ENCODE results near the gene SYT13. TPM values are rescaled to one million over a fixed set of nuclear protein-coding genes. Genes with fewer than 3 reads are reported as not detected.

SYT13 gene
- polyA plus RNA-seq, 1 donor (not counting 4 experiments of a cell fraction or from before 2014, with no cell fraction given) = not detected

DNA sequence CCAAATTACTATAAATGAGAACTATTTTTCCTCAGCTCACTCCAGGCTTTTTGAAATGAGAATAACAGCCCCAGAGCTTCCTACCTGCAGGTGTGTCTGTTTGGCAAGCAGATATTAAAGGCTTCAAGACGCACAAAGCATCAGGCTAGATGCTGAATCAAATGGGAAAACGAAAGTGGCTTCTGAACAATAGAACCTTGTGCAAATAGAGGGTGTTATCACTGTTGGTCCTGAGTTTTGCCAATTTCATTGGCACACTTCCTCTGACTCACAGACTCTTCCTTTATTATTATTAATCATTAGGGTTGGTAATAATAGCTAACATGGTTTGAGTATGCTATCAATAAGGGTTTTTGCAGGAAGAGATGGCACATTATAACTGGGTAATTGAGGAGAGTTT is 13.4 kb downstream of the SYT13 start:
- Histone ChIP-seq H3K9me1 (ENCODE audit: control insufficient read depth, extremely low read depth, insufficient read depth, low read length) (no peaks in the 10 kb centered on the region), H3K27me3 (ENCODE audit: control insufficient read depth, extremely low read depth, insufficient read depth, low read length) (no peaks in the 10 kb centered on the region), H3K4me3 (ENCODE audit: control insufficient read depth in 2 of 3, extremely low read depth in 1 of 3, insufficient read depth in 2 of 3, low read depth in 1 of 3, low read length in 3 of 3) (no peak overlapping the region), H3K9ac (ENCODE audit: control insufficient read depth, extremely low read depth, insufficient read depth, low read length) (no peak overlapping the region), H3K9me3 (ENCODE audit: control insufficient read depth, low read depth, low read length) (no peaks in the 10 kb centered on the region), H3K27ac (ENCODE audit: control insufficient read depth, insufficient read depth, low read length) (no peak overlapping the region), H4K20me1 (ENCODE audit: control insufficient read depth, extremely low read depth, insufficient read depth, low read length) (no peaks in the 10 kb centered on the region), H3K36me3 (ENCODE audit: control insufficient read depth in 2 of 2, extremely low read depth in 1 of 2, insufficient read depth in 2 of 2, low read length in 2 of 2) (no peaks in the 10 kb centered on the region), H3K79me2 (ENCODE audit: control insufficient read depth, insufficient read depth, low read length) (no peaks in the 10 kb centered on the region), H2AFZ (ENCODE audit: control insufficient read depth, low read length) (no peak overlapping the region), H3K4me2 (ENCODE audit: control insufficient read depth, extremely low read depth, insufficient read depth, low read depth, low read length) (no peak overlapping the region), H3K4me1 (ENCODE audit: control insufficient read depth, extremely low read depth, insufficient read depth, low read length) (no peaks in the 10 kb centered on the region)
- no peak for FAIRE-seq
- no peak for DNase-seq (ENCODE audit: low read depth, low spot score)
- TF ChIP-seq, protein P1, sequence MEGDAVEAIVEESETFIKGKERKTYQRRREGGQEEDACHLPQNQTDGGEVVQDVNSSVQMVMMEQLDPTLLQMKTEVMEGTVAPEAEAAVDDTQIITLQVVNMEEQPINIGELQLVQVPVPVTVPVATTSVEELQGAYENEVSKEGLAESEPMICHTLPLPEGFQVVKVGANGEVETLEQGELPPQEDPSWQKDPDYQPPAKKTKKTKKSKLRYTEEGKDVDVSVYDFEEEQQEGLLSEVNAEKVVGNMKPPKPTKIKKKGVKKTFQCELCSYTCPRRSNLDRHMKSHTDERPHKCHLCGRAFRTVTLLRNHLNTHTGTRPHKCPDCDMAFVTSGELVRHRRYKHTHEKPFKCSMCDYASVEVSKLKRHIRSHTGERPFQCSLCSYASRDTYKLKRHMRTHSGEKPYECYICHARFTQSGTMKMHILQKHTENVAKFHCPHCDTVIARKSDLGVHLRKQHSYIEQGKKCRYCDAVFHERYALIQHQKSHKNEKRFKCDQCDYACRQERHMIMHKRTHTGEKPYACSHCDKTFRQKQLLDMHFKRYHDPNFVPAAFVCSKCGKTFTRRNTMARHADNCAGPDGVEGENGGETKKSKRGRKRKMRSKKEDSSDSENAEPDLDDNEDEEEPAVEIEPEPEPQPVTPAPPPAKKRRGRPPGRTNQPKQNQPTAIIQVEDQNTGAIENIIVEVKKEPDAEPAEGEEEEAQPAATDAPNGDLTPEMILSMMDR (optimal IDR thresholded peaks at IDR 0.05 in 1 of 3, IDR thresholded peaks at IDR 0.05 in 1 of 3, conservative IDR thresholded peaks at IDR 0.05 in 1 of 3; ENCODE audit: extremely low read depth in 1 of 3, insufficient read depth in 2 of 3, low read length in 3 of 3) = no peak
- TF ChIP-seq EZH2 (IDR thresholded peaks at IDR 0.05; ENCODE audit: low read length) = no peak
- dilution Hi-C loops (cut with MboI; ENCODE audit: extremely low pct_ligation_motif_present, low sequenced_read_pairs) = no loop called here

- FAIRE-seq = no peak
- no peak for DNase-seq (ENCODE audit: low read depth, low spot score)
- dilution Hi-C loops (cut with MboI; ENCODE audit: extremely low pct_ligation_motif_present, low sequenced_read_pairs) = no loop called here
- no peaks in the 10 kb centered on the region for H3K9me3 ChIP-seq (ENCODE audit: control insufficient read depth, low read depth, low read length)
- H3K9ac ChIP-seq (ENCODE audit: control insufficient read depth, extremely low read depth, insufficient read depth, low read length) = no peak overlapping the region
- H3K27me3 ChIP-seq (ENCODE audit: control insufficient read depth, extremely low read depth, insufficient read depth, low read length) = no peaks in the 10 kb centered on the region
- H3K9me1 ChIP-seq (ENCODE audit: control insufficient read depth, extremely low read depth, insufficient read depth, low read length) = no peaks in the 10 kb centered on the region
- no peak for TF ChIP-seq EZH2 (IDR thresholded peaks at IDR 0.05; ENCODE audit: low read length)
- TF ChIP-seq, protein P1 (optimal IDR thresholded peaks at IDR 0.05 in 1 of 3, IDR thresholded peaks at IDR 0.05 in 1 of 3, conservative IDR thresholded peaks at IDR 0.05 in 1 of 3; ENCODE audit: extremely low read depth in 1 of 3, insufficient read depth in 2 of 3, low read length in 3 of 3) = no peak
- H3K4me1 ChIP-seq (ENCODE audit: control insufficient read depth, extremely low read depth, insufficient read depth, low read length) = no peaks in the 10 kb centered on the region
- no peak overlapping the region for H3K4me2 ChIP-seq (ENCODE audit: control insufficient read depth, extremely low read depth, insufficient read depth, low read depth, low read length)
- H3K79me2 ChIP-seq (ENCODE audit: control insufficient read depth, insufficient read depth, low read length) = no peaks in the 10 kb centered on the region
- H4K20me1 ChIP-seq (ENCODE audit: control insufficient read depth, extremely low read depth, insufficient read depth, low read length) = no peaks in the 10 kb centered on the region
- H3K4me3 ChIP-seq (ENCODE audit: control insufficient read depth in 2 of 3, extremely low read depth in 1 of 3, insufficient read depth in 2 of 3, low read depth in 1 of 3, low read length in 3 of 3) = no peak overlapping the region
- H3K27ac ChIP-seq (ENCODE audit: control insufficient read depth, insufficient read depth, low read length) = no peak overlapping the region
- H2AFZ ChIP-seq (ENCODE audit: control insufficient read depth, low read length) = no peak overlapping the region
- H3K36me3 ChIP-seq (ENCODE audit: control insufficient read depth in 2 of 2, extremely low read depth in 1 of 2, insufficient read depth in 2 of 2, low read length in 2 of 2) = no peaks in the 10 kb centered on the region
These were observed 15.0 kb downstream of the SYT13 start for GRCh38 chr11:45270946-45271716.

Measured in keratinocyte (primary cell).